Naive thymus-derived CD8-positive, alpha-beta T cell (primary cell): Measurements from ENCODE around the gene ZNF326. TPM values are rescaled to one million over a fixed set of nuclear protein-coding genes. Genes with fewer than 3 reads are reported as not detected.

Source experiments
- ATAC-seq, 2 donors: fragments of 150-1000 bp; cut with Tn5 transposase in 1 of 2; sonication (Bioruptor Pico), chemical (Tn5 transposase) in 1 of 2; 1 replicate in 1 of 2; 2 replicates in 1 of 2; pipeline ENCODE4 v1.10.0; 2021; ENCODE audit warnings: mild to moderate bottlenecking in 2 of 2, moderate library complexity in 2 of 2
- POLR2A ChIA-PET: fragments of 350-600 bp; sonication (Branson Sonifier 250); formaldehyde crosslinking; loops from one replicate; lab custom pipeline; 2021; ENCODE audit warnings: antibody characterized with exemption; lab: Charles Lee
- DNase-seq, 10 donors: peaks; one replicate each; pipeline versions ENCODE4 v3.0.0 to v3.0.0-alpha.2; 2020 to 2022
- H3K27ac Mint-ChIP-seq, 10 donors: one replicate each; pipeline ENCODE4 v1.8.0; 2020 to 2022; ENCODE audit warnings: mild to moderate bottlenecking in 10 of 10, mixed read lengths in 10 of 10, moderate library complexity in 4 of 10, inconsistent platforms in 1 of 10
- H3K27me3 Mint-ChIP-seq, 5 donors: one replicate each; pipeline ENCODE4 v1.8.0; 2021 to 2022; ENCODE audit warnings: mixed read lengths in 5 of 5
- H3K36me3 Mint-ChIP-seq, 3 donors: one replicate each; pipeline ENCODE4 v1.8.0; 2020 to 2022; ENCODE audit warnings: mixed read lengths in 3 of 3, mild to moderate bottlenecking in 2 of 3, inconsistent platforms in 1 of 3
- H3K4me1 Mint-ChIP-seq, 4 donors: one replicate each; pipeline ENCODE4 v1.8.0; 2021 to 2022; ENCODE audit warnings: mixed read lengths in 4 of 4
- H3K4me3 Mint-ChIP-seq, 10 donors: one replicate each; pipeline ENCODE4 v1.8.0; 2020 to 2022; ENCODE audit warnings: mild to moderate bottlenecking in 10 of 10, mixed read lengths in 10 of 10, moderate library complexity in 6 of 10, inconsistent platforms in 1 of 10
- H3K9me3 Mint-ChIP-seq, 9 donors: one replicate each; pipeline ENCODE4 v1.8.0; 2020 to 2022; ENCODE audit warnings: mixed read lengths in 9 of 9, mild to moderate bottlenecking in 3 of 9, inconsistent platforms in 1 of 9, moderate library complexity in 1 of 9
- polyA plus RNA-seq, 3 donors: library from polyadenylated mRNA; unstranded; fragments of 300-500 nt; fragmentation: Illumina TruSeq; gene quantifications; one replicate each; pipeline ENCODE4 v1.2.3, GENCODE V29; 2021
- total RNA-seq, 8 experiments: library from RNA in 2 of 8; stranded (reverse) in 2 of 8; gene quantifications; one replicate each; pipeline ENCODE4 v1.2.3 and lab custom pipeline; 2021 to 2026

The ZNF326 gene
- total RNA-seq (10 to 100 TPM; 26.5 to 27.3 TPM), polyA plus RNA-seq (1 to 10 TPM; 4.3 to 6.0 (median 5.1) TPM), total RNA-seq (lab: John Stamatoyannopoulos, UW) (35.9 to 75.3 (median 41.5) reads per million in 6 experiments)

DNA sequence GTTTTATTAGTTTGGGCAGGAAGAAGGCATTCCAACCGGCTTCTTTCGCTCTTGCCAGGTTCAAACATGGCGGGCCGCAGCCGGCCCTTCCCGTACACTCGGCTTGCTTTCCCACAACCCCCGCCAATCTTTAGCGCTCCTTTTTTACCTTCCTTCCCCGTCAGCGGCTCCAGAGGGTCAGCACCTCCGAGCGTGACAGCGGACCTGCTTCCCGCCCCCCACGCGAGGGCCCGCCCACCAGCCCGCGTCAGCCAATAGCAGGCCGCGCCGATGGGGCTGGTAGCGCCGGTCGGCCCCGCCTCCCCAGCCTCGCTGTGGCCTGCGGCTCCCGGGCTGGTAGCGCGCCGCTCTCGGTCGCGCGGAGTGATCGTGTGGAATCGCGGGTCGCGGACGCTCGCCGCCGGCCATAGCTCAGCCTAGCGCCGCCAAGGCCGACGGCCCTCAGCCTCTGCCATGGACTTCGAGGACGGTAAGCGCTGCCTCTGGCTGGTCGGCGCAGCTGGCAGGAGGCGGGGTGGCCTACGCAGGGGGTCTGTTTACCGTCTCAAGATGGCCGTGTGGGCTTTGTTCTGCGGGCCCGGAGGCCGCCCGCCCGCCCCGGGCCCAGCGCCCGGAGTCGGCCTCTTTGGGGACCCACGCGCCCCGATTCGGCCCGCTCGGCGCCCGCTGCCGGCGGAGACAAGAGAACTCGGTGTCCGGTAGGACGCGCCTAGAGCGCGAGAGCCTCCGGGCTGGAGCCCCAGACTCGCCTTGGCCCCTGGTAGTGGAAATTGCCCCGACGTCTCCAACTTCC, at the start of gene ZNF326:
Gene ZNF326, plus strand, starts transcription at position 306 of the 793 bp plus-strand sequence. Its CDS starts 148 bp downstream, at position 454.
- H3K4me3 Mint-ChIP-seq: peak within 1 kb of the TSS; percentile 94 to 100 (median 97)

DNA sequence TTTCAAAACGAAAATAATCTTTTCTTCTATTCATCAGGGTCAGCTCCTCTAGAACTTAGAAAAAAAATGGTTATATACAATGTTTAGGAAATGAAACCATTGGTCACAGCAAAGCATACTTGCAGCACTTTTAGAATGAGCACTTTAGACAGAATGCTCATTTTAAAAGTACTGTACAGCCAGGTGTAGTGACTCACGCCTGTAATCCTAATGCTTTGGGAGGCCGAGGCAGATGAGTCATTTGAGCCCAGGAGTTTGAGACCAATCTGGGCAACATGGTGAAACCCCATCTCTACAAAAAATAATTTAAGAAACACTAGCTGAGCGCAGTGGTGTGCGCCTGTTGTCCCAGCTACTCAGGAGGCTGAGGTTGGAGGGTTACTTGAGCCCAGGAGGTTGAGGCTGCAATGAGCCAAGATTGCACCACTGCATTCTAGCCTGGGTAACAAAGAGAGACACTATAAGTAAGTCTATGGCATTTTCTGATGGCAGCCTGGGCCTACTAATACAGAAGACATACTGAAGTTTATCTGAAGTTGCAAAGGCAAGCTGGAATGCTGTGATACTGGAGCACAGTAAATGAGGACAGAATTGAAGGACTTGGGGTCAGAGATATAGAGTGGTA, 48.9 kb upstream of the ZNF326 start:
- no peak for ATAC-seq
- POLR2A ChIA-PET: interaction anchor here (0.6 kb wide), 1 partner anchor 103 kb away, joined by 3 read pairs; no protein-coding TSS in a partner anchor
- no peak overlapping the region for H3K27ac Mint-ChIP-seq
- peaks cover 0 to 2% (median 0%) of the 10 kb centered on the region in 4 donors for H3K4me1 Mint-ChIP-seq
- no peaks in the 10 kb centered on the region for H3K27me3 Mint-ChIP-seq
- H3K4me3 Mint-ChIP-seq: no peak overlapping the region
- peaks cover 0 to 2% (median 0%) of the 10 kb centered on the region in 9 donors for H3K9me3 Mint-ChIP-seq
- H3K36me3 Mint-ChIP-seq: no peaks in the 10 kb centered on the region
- no peak for DNase-seq

More for the DNA sequence above, at the start of gene ZNF326:
- H3K27me3 Mint-ChIP-seq: peaks cover 0 to 2% (median 0%) of the 10 kb centered on the region in 5 donors
- peak within 1 kb of the TSS; percentile 89 to 98 (median 97) for H3K27ac Mint-ChIP-seq
- H3K9me3 Mint-ChIP-seq: no peaks in the 10 kb centered on the region
- POLR2A ChIA-PET: interaction anchor here (0.5 to 2.0 kb wide), 5 partner anchors 8 to 868 kb away, joined by 3 to 5 read pairs (median 3); partner anchors contain the start of gene LRRC8B
- H3K36me3 Mint-ChIP-seq: peaks cover 0 to 22% (median 4%) of the 10 kb centered on the region in 3 donors
- ATAC-seq: peak; percentile 94
- peak; percentile 86 to 98 (median 93) for DNase-seq
- peaks cover 15 to 45% (median 39%) of the 10 kb centered on the region in 4 donors for H3K4me1 Mint-ChIP-seq

DNA sequence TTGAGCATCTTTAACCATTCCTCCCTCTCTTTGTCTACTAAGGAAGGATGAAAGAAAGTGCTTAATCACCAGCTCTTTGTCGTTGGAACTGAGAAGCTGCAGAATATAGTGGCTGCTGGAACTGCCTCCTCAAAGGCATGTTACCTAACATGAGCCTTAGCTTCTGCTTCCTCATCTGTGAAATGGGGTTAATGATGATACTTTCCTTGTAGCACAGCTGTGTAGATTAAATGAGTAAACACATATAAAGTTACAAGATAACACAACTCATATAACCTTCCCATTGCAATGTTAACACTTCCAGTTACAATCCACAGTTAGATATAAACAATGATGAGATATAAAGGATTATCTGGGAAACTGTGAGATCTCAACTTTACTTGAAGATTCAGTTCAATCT, 48.4 kb upstream of the ZNF326 start:
- Mint-ChIP-seq H3K27me3 (no peaks in the 10 kb centered on the region), H3K4me3 (no peak overlapping the region), H3K36me3 (no peaks in the 10 kb centered on the region), H3K9me3 (peaks cover 0 to 2% (median 0%) of the 10 kb centered on the region in 9 donors), H3K4me1 (peaks cover 0 to 2% (median 0%) of the 10 kb centered on the region in 4 donors), H3K27ac (no peak overlapping the region)
- ATAC-seq: no peak
- POLR2A ChIA-PET: interaction anchor here (0.6 kb wide), 1 partner anchor 103 kb away, joined by 3 read pairs; no protein-coding TSS in a partner anchor
- DNase-seq: no peak

GRCh38 chr1:89948722-89949345, 46.1 kb upstream of the ZNF326 start:
- DNase-seq (no peak), ATAC-seq (no peak)
- H3K27ac Mint-ChIP-seq: no peak overlapping the region
- peaks cover 1 to 6% (median 2%) of the 10 kb centered on the region in 4 donors for H3K4me1 Mint-ChIP-seq
- no peaks in the 10 kb centered on the region for H3K27me3 Mint-ChIP-seq
- peaks cover 0 to 2% (median 0%) of the 10 kb centered on the region in 9 donors for H3K9me3 Mint-ChIP-seq
- H3K4me3 Mint-ChIP-seq: no peak overlapping the region
- POLR2A ChIA-PET: interaction anchor here (0.7 kb wide), 1 partner anchor 113 kb away, joined by 5 read pairs; no protein-coding TSS in a partner anchor
- no peaks in the 10 kb centered on the region for H3K36me3 Mint-ChIP-seq

DNA sequence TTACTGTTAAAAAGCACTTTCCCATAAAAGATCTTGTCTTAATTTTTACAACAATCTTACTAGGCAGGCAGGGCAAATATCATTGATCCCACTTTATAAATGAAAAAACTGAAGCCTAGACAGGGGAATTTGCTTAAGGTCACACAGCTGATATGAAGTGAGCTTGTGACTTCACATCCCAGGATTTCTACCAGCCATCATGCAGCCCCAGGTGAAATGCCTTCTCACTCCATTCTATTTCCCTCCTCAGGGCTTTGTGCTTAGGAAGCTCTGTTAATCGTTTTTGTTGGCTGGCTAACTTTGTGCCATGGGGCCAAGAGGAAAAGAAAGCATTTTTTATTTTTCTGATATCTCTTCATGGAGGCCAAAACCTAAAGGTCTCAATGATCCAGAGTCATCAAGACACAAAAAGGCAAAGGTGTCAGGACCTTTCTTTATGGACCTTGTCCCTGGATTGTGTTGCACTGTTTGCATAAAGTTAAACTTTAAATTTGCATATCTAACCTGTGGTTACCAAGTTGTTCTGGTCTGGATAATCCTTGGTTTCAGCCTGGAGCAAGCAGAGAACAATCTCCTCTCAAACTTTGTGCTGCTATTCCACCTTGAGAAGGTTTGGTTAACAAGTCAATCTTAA, 44.8 kb upstream of the ZNF326 start:
- H3K4me3 Mint-ChIP-seq: no peak overlapping the region

GRCh38 chr1:89950703-89951102, 44.2 kb upstream of the ZNF326 start:
- POLR2A ChIA-PET: no interaction called here
- Mint-ChIP-seq H3K4me1 (peaks cover 4 to 10% (median 6%) of the 10 kb centered on the region in 4 donors), H3K36me3 (no peaks in the 10 kb centered on the region), H3K27ac (no peak overlapping the region), H3K4me3 (no peak overlapping the region), H3K27me3 (no peaks in the 10 kb centered on the region), H3K9me3 (peaks cover 0 to 2% (median 0%) of the 10 kb centered on the region in 9 donors)
- no peak for ATAC-seq
- DNase-seq: no peak

More for the DNA sequence above, 44.8 kb upstream of the ZNF326 start:
- no peak for DNase-seq
- Mint-ChIP-seq H3K36me3 (no peaks in the 10 kb centered on the region), H3K27me3 (no peaks in the 10 kb centered on the region), H3K4me1 (peaks cover 2 to 9% (median 5%) of the 10 kb centered on the region in 4 donors), H3K9me3 (peaks cover 0 to 2% (median 0%) of the 10 kb centered on the region in 9 donors), H3K27ac (no peak overlapping the region)
- POLR2A ChIA-PET: no interaction called here
- no peak for ATAC-seq

DNA sequence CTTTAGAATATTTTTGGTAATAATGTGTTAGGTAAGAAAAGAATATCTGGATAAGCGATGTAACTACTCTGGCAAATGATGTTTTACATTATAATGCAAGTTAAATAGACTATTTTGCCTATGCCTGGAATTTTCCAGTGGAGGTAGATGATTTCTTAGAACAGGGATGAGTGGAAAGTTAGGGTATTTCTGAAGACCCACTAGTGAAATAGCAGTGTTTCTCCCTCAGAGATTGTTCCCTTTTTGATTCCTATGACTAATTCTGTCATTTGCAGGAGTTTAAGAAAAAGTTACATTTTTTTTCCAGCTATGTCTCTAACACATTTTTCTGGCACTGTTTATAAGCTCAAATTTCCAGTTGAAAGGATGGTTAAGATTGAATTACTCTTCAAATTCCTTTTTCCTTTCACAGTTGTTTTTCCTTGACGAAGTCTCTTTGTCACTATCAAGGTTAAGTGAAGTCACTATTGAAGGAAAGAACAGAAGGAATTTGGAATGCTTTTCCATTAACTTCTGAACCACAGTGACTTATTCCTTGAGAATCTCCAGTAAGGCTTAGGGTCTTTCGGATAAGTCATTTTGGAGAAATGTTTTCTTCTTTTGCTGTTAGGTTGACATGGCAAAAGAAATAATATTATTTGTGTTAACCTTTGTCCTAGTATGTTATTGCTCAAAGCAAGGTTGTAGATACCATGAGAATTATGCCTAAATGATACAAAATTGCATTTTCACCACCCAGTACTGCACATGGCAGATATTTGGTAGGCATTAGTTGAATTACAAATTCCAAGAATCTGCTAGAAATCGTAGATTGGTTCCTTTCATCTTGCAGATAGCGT, 42.9 kb upstream of the ZNF326 start:
- DNase-seq (no peak), ATAC-seq (no peak)
- Mint-ChIP-seq H3K4me1 (peaks cover 6 to 17% (median 11%) of the 10 kb centered on the region in 4 donors), H3K4me3 (no peak overlapping the region), H3K27ac (no peak overlapping the region), H3K27me3 (no peaks in the 10 kb centered on the region), H3K9me3 (peaks cover 0 to 2% (median 0%) of the 10 kb centered on the region in 9 donors), H3K36me3 (no peaks in the 10 kb centered on the region)
- POLR2A ChIA-PET: no interaction called here

DNA sequence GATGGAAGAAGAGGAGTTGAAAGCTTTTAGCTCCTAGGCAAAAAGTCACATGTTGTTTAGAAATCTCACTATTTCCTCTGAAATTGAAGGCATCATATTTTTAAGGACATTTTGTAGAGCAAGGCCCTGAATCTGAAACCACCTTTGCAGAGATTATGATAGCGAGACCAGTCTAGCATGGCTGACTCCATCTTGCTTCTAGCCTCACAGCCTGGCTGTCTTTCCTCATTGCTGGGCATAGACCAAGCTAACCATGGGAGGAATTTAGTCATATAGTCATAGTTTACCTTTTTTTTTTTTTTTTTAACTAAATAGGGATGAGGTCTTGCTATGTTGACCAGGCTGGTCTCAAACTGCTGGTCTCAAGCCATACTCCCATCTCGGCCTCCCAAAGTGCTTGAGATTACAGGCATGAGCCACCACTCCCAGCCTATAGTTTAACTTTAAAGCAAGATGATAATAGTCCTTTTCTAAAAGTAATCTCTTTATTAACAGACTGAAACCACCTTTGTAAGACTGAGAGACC, 42.2 kb upstream of the ZNF326 start:
- no peaks in the 10 kb centered on the region for H3K27me3 Mint-ChIP-seq
- H3K9me3 Mint-ChIP-seq: peaks cover 0 to 2% (median 0%) of the 10 kb centered on the region in 9 donors
- DNase-seq (no peak), ATAC-seq (no peak)
- no peak overlapping the region for H3K4me3 Mint-ChIP-seq
- no peak overlapping the region for H3K27ac Mint-ChIP-seq
- peaks cover 9 to 24% (median 17%) of the 10 kb centered on the region in 4 donors for H3K4me1 Mint-ChIP-seq
- POLR2A ChIA-PET: no interaction called here
- no peaks in the 10 kb centered on the region for H3K36me3 Mint-ChIP-seq

- Mint-ChIP-seq H3K27me3 (no peaks in the 10 kb centered on the region), H3K36me3 (no peaks in the 10 kb centered on the region), H3K4me1 (peaks cover 12 to 29% (median 21%) of the 10 kb centered on the region in 4 donors), H3K27ac (peak overlapping the region in 2 of 10 donors; percentile 8 to 31), H3K4me3 (no peak overlapping the region), H3K9me3 (no peaks in the 10 kb centered on the region)
- ATAC-seq (peak; percentile 32 to 46), DNase-seq (peak in 2 of 10 donors; percentile 5 to 13)
- POLR2A ChIA-PET: no interaction called here
Observed at GRCh38 chr1:89953131-89953626, 41.7 kb upstream of the ZNF326 start.

- no peaks in the 10 kb centered on the region for H3K36me3 Mint-ChIP-seq
- peaks cover 12 to 36% (median 29%) of the 10 kb centered on the region in 4 donors for H3K4me1 Mint-ChIP-seq
- H3K27ac Mint-ChIP-seq: peak overlapping the region in 1 of 10 donors; percentile 80
- ATAC-seq (no peak), DNase-seq (no peak)
- POLR2A ChIA-PET: no interaction called here
- H3K4me3 Mint-ChIP-seq: no peak overlapping the region
- H3K9me3 Mint-ChIP-seq: peaks cover 0 to 3% (median 0%) of the 10 kb centered on the region in 9 donors
- H3K27me3 Mint-ChIP-seq: no peaks in the 10 kb centered on the region
Observed at GRCh38 chr1:89953929-89954328, 41.0 kb upstream of the ZNF326 start.

DNA sequence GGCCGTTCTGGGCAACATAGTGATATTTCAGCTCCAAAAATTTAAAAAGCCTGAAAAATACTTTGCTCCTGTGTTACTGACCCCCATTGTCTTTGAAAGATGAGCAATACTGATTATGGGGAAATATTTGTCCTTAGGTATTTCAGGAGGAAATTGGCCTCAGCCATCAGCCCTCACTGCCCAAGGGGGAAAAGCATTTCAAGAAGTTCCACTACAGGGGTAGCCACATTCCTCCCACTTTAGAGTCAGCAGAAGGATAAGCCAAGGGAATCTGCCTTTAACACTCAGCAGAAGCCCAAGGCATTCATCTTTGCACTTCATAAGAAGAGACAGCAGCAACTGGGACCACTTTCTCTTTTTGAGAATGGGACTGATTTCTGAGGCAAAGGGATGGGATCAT, 40.5 kb upstream of the ZNF326 start:
- peaks cover 13 to 41% (median 33%) of the 10 kb centered on the region in 4 donors for H3K4me1 Mint-ChIP-seq
- peaks cover 0 to 3% (median 0%) of the 10 kb centered on the region in 9 donors for H3K9me3 Mint-ChIP-seq
- H3K27me3 Mint-ChIP-seq: no peaks in the 10 kb centered on the region
- ATAC-seq: no peak
- POLR2A ChIA-PET: no interaction called here
- H3K27ac Mint-ChIP-seq: peak overlapping the region in 2 of 10 donors; percentile 38 to 61
- no peak overlapping the region for H3K4me3 Mint-ChIP-seq
- no peak for DNase-seq
- H3K36me3 Mint-ChIP-seq: no peaks in the 10 kb centered on the region
